GM19455 (cell line): ENCODE measurements around the gene ATXN2.
"Not testable (repeated sequence)": the region's sequence is repeated elsewhere in the genome, so short reads cannot be mapped to it uniquely, and the experiment has no call there.

Experiments used
- ATAC-seq: cut with Tn5 transposase; IDR thresholded peaks from one replicate; pipeline ENCODE4 v1.9.1; 2021; ENCODE audit not compliant: unreplicated experiment

The ATXN2 gene

GRCh38 chr12:111406474-111407376 lies 192.4 kb downstream of the ATXN2 start:
- ATAC-seq: no peak

- ATAC-seq: peak; percentile 10
These were observed 193.1 kb downstream of the ATXN2 start, which contains the start of gene SH2B3 for GRCh38 chr12:111405859-111406473. SH2B3 (plus strand) TSS chr12:111405923; CDS start chr12:111418146, 12,223 bp downstream.

GRCh38 chr12:111405149-111405858 lies 193.8 kb downstream of the ATXN2 start:
- peak; percentile 64 for ATAC-seq

GRCh38 chr12:111404362-111405148 lies 194.6 kb downstream of the ATXN2 start:
- ATAC-seq: peak; percentile 10

- ATAC-seq: not testable (repeated sequence)
These were observed 196.7 kb downstream of the ATXN2 start for GRCh38 chr12:111402490-111402824.
